ENCODE data around the gene GRID2.

- TF ChIP-seq CTCF (IDR thresholded peaks at IDR 0.05): no peak
- no peak for TF ChIP-seq POLR2A (IDR thresholded peaks at IDR 0.05)
Observed at GRCh38 chr4:93718233-93718632, 1414.5 kb downstream of the GRID2 start.

Data from tibial nerve (tissue), 3 donors.